HepG2 (cell line): ENCODE results near the gene C12orf60.

Experiments
- HNRNPH1 ChIP-seq: fragments of 200-400 bp; formaldehyde crosslinking; optimal IDR thresholded peaks from 2 replicates; pipeline ENCODE3; 2017; ENCODE audit warnings: mild to moderate bottlenecking, low read depth, low read length
- TF ChIP-seq, protein P1 (sequence below): conservative IDR thresholded peaks from 2 replicates; pipeline ENCODE4 v1.6.1; 2018; ENCODE audit warnings: missing genetic modification reagents

DNA sequence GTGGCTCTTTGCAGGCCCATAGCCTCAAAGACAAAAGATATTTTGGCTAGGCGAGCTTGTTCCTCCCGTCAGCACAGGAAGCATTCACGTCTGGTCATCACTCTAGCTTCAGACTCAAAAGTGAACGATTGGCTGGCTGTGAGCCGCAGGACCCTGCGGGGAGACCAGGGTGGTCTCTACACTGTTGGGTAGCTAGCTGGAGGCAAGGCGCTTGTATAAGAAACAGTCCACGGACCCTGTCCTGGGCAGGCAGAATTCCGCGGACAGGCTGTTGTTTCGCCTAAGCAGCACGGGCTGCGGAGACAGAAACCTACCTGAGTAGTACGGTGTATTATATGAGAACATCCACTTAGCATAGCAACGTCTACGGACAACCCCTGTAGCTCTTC, 29.8 kb upstream of the C12orf60 start:
- TF ChIP-seq, protein P1, sequence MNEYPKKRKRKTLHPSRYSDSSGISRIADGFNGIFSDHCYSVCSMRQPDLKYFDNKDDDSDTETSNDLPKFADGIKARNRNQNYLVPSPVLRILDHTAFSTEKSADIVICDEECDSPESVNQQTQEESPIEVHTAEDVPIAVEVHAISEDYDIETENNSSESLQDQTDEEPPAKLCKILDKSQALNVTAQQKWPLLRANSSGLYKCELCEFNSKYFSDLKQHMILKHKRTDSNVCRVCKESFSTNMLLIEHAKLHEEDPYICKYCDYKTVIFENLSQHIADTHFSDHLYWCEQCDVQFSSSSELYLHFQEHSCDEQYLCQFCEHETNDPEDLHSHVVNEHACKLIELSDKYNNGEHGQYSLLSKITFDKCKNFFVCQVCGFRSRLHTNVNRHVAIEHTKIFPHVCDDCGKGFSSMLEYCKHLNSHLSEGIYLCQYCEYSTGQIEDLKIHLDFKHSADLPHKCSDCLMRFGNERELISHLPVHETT (CRISPR knock-in tag): no peak
- TF ChIP-seq HNRNPH1: no peak
